Thoracic aorta (tissue), 2 donors: ENCODE results near the gene CXCR3. TPM values are rescaled to one million over a fixed set of nuclear protein-coding genes. Genes with fewer than 3 reads are reported as not detected.
A peak's percentile ranks its signal among the peaks of the same experiment; 100 is the strongest.

Source experiments
- ATAC-seq: fragments of 150-250 bp; one replicate; pipeline ENCODE4 v1.8.0; 2017; ENCODE audit warnings: low read depth; ENCODE audit not compliant: insufficient number of reproducible peaks, low FRiP score
- DNase-seq: peaks from one replicate; pipeline ENCODE4 v3.0.0-alpha.2; 2020; ENCODE audit warnings: low spot score
- H3K27ac ChIP-seq, 2 donors: fragments of 200-600 bp; sonication (generic); 1 replicate in 1 of 2; 2 replicates in 1 of 2; pipeline ENCODE4 v1.5.1; 2016; ENCODE audit warnings: mild to moderate bottlenecking in 2 of 2, moderate library complexity in 2 of 2
- H3K27me3 ChIP-seq: fragments of 200-600 bp; sonication (generic); replicated peaks from 2 replicates; pipeline ENCODE4 v1.6.0; 2016; ENCODE audit warnings: mild to moderate bottlenecking; ENCODE audit not compliant: insufficient read depth
- H3K36me3 ChIP-seq: fragments of 200-600 bp; sonication (generic); one replicate; pipeline ENCODE4 v1.5.1; 2016
- H3K4me1 ChIP-seq, 2 donors: fragments of 200-600 bp; sonication (generic); 1 replicate in 1 of 2; 2 replicates in 1 of 2; pipeline versions ENCODE4 v1.5.1 to v1.6.0; 2016; ENCODE audit warnings: low read depth in 2 of 2, mild to moderate bottlenecking in 1 of 2; ENCODE audit not compliant: control insufficient read depth in 1 of 2
- H3K4me3 ChIP-seq: fragments of 200-600 bp; sonication (generic); 2 replicates; pipeline ENCODE4 v1.5.1; 2016; ENCODE audit warnings: mild to moderate bottlenecking
- H3K9me3 ChIP-seq: fragments of 200-600 bp; sonication (generic); 2 replicates; pipeline ENCODE4 v1.5.1; 2016
- CTCF ChIP-seq: fragments of 200-600 bp; sonication (generic); IDR thresholded peaks from one replicate; pipeline ENCODE4 v1.5.1; 2019; ENCODE audit warnings: antibody characterized with exemption
- total RNA-seq, 2 donors: library from RNA; depleted of rRNA; stranded (reverse); fragments of >200 nt; gene quantifications; one replicate each; pipeline versions ENCODE4 v1.1.0 to v1.2.3, GENCODE V29; 2016

Gene CXCR3
- total RNA-seq, 2 donors from 2014 or later, result 0.99 TPM; not detected in 1

- H3K27me3 ChIP-seq, result no peaks in the 10 kb centered on the region
- DNase-seq (no peak), ATAC-seq (no peak)
- no peak overlapping the region for H3K27ac ChIP-seq
- H3K9me3 ChIP-seq, result no peaks in the 10 kb centered on the region
- no peak overlapping the region for H3K4me3 ChIP-seq
- no peaks in the 10 kb centered on the region for H3K36me3 ChIP-seq
- no peak for TF ChIP-seq CTCF
- H3K4me1 ChIP-seq, result peaks cover 4 to 15% of the 10 kb centered on the region in 2 donors
Measured at GRCh38 chrX:71626576-71626975, 8.3 kb upstream of the CXCR3 start.

GRCh38 chrX:71625471-71625870 is 7.2 kb upstream of the CXCR3 start:
- peaks cover 4 to 15% of the 10 kb centered on the region in 2 donors for H3K4me1 ChIP-seq
- H3K9me3 ChIP-seq, result no peaks in the 10 kb centered on the region
- H3K27ac ChIP-seq, result no peak overlapping the region
- no peaks in the 10 kb centered on the region for H3K27me3 ChIP-seq
- DNase-seq (no peak), ATAC-seq (no peak)
- H3K36me3 ChIP-seq, result no peaks in the 10 kb centered on the region
- TF ChIP-seq CTCF, result no peak
- H3K4me3 ChIP-seq, result no peak overlapping the region

- Histone ChIP-seq H3K9me3 (no peaks in the 10 kb centered on the region), H3K36me3 (no peaks in the 10 kb centered on the region), H3K4me1 (peaks cover 4 to 15% of the 10 kb centered on the region in 2 donors), H3K27ac (no peak overlapping the region), H3K4me3 (no peak overlapping the region), H3K27me3 (no peaks in the 10 kb centered on the region)
- DNase-seq, result no peak
- ATAC-seq, result no peak
- TF ChIP-seq CTCF, result no peak
Measured at GRCh38 chrX:71623714-71624113, 5.4 kb upstream of the CXCR3 start.

GRCh38 chrX:71622576-71623450 is 4.5 kb upstream of the CXCR3 start:
- Histone ChIP-seq H3K4me1 (peaks cover 4 to 15% of the 10 kb centered on the region in 2 donors), H3K4me3 (no peak overlapping the region), H3K9me3 (no peaks in the 10 kb centered on the region), H3K36me3 (no peaks in the 10 kb centered on the region), H3K27me3 (no peaks in the 10 kb centered on the region), H3K27ac (peak overlapping the region; percentile 65 to 74)
- peak; percentile 69 for ATAC-seq
- peak; percentile 31 for TF ChIP-seq CTCF
- DNase-seq, result no peak

- no peak for TF ChIP-seq CTCF
- peak overlapping the region in 1 of 2 donors; percentile 74 for H3K27ac ChIP-seq
- no peaks in the 10 kb centered on the region for H3K27me3 ChIP-seq
- DNase-seq (no peak), ATAC-seq (no peak)
- peaks cover 4 to 15% of the 10 kb centered on the region in 2 donors for H3K4me1 ChIP-seq
- H3K4me3 ChIP-seq, result no peak overlapping the region
- no peaks in the 10 kb centered on the region for H3K36me3 ChIP-seq
- H3K9me3 ChIP-seq, result no peaks in the 10 kb centered on the region
Measured at GRCh38 chrX:71622032-71622575, 3.8 kb upstream of the CXCR3 start.
